ENCODE results near the gene EPB41L4B.

The EPB41L4B gene

GRCh38 chr9:109278848-109279247 lies 42.0 kb downstream of the EPB41L4B start:
- Histone ChIP-seq H3K4me3 (replicated peaks; ENCODE audit: low read depth, low read length) (no peak overlapping the region), H3K36me3 (ENCODE audit: control insufficient read depth, insufficient read depth, low read length) (no peaks in the 10 kb centered on the region), H3K27me3 (replicated peaks; ENCODE audit: control insufficient read depth, insufficient read depth, low read length) (no peaks in the 10 kb centered on the region)
- no peak for TF ChIP-seq CTCF (IDR thresholded peaks at IDR 0.05; ENCODE audit: insufficient read depth, low read length, poor library complexity, severe bottlenecking)
- no peak for DNase-seq (ENCODE audit: extremely low read depth, insufficient read length)

- no peaks in the 10 kb centered on the region for H3K36me3 ChIP-seq (ENCODE audit: control insufficient read depth, insufficient read depth, low read length)
- H3K4me3 ChIP-seq (replicated peaks; ENCODE audit: low read depth, low read length): no peak overlapping the region
- H3K27me3 ChIP-seq (replicated peaks; ENCODE audit: control insufficient read depth, insufficient read depth, low read length): no peaks in the 10 kb centered on the region
- DNase-seq (ENCODE audit: extremely low read depth, insufficient read length): no peak
- no peak for TF ChIP-seq CTCF (IDR thresholded peaks at IDR 0.05; ENCODE audit: insufficient read depth, low read length, poor library complexity, severe bottlenecking)
These were observed 42.6 kb downstream of the EPB41L4B start for GRCh38 chr9:109278216-109278615.

GRCh38 chr9:109277451-109277850 lies 43.4 kb downstream of the EPB41L4B start:
- Histone ChIP-seq H3K27me3 (replicated peaks; ENCODE audit: control insufficient read depth, insufficient read depth, low read length) (no peaks in the 10 kb centered on the region), H3K36me3 (ENCODE audit: control insufficient read depth, insufficient read depth, low read length) (no peaks in the 10 kb centered on the region), H3K4me3 (replicated peaks; ENCODE audit: low read depth, low read length) (no peak overlapping the region)
- no peak for DNase-seq (ENCODE audit: extremely low read depth, insufficient read length)
- TF ChIP-seq CTCF (IDR thresholded peaks at IDR 0.05; ENCODE audit: insufficient read depth, low read length, poor library complexity, severe bottlenecking): no peak

- Histone ChIP-seq H3K27me3 (replicated peaks; ENCODE audit: control insufficient read depth, insufficient read depth, low read length) (no peaks in the 10 kb centered on the region), H3K4me3 (replicated peaks; ENCODE audit: low read depth, low read length) (no peak overlapping the region), H3K36me3 (ENCODE audit: control insufficient read depth, insufficient read depth, low read length) (no peaks in the 10 kb centered on the region)
- no peak for TF ChIP-seq CTCF (IDR thresholded peaks at IDR 0.05; ENCODE audit: insufficient read depth, low read length, poor library complexity, severe bottlenecking)
- no peak for DNase-seq (ENCODE audit: extremely low read depth, insufficient read length)
These were observed 44.1 kb downstream of the EPB41L4B start for GRCh38 chr9:109276469-109277440.

- Histone ChIP-seq H3K4me3 (replicated peaks; ENCODE audit: low read depth, low read length) (no peak overlapping the region), H3K27me3 (replicated peaks; ENCODE audit: control insufficient read depth, insufficient read depth, low read length) (no peaks in the 10 kb centered on the region), H3K36me3 (ENCODE audit: control insufficient read depth, insufficient read depth, low read length) (no peaks in the 10 kb centered on the region)
- TF ChIP-seq CTCF (IDR thresholded peaks at IDR 0.05; ENCODE audit: insufficient read depth, low read length, poor library complexity, severe bottlenecking): no peak
- no peak for DNase-seq (ENCODE audit: extremely low read depth, insufficient read length)
These were observed 45.8 kb downstream of the EPB41L4B start for GRCh38 chr9:109274884-109275730.
